HG02571 (cell line): ENCODE results near the gene SRP68.
A peak's percentile ranks its signal among the peaks of the same experiment; 100 is the strongest.

Source experiments
- ATAC-seq: cut with Tn5 transposase; IDR thresholded peaks from one replicate; pipeline ENCODE4 v1.9.1; 2021; ENCODE audit warnings: mild to moderate bottlenecking, moderate library complexity; ENCODE audit not compliant: unreplicated experiment

The SRP68 gene

GRCh38 chr17:76072148-76072858, at the start of gene SRP68:
Gene SRP68, minus strand, starts transcription at chr17:76072517. Its CDS starts 26 bp downstream, at chr17:76072491.
- peak; percentile 85 for ATAC-seq

DNA sequence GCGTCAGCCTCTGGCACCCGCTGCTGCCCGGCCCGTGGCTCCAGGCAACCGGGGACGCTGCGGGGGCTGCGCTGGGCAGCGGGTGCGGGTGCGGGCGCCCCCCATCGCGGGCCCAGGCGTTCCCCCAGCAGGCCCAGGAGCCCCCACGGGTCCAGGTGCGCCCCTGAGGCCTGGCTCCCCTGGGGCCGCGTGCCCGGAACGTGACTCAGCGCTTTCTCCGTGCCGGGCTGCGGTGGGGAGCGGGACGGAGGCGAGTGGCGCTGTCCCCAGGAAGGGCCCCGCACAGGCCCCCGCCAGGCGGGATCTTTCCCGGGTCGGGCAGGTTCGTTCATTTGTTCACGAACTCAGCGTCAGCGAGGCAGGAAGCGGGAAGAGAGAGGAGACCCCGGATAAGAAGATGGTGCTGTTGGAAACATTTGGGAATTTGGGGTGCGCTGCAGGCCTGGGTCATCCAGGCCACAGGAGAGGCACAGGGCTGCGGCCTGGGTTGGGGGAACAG, 49.7 kb upstream of the SRP68 start:
- ATAC-seq: no peak

DNA sequence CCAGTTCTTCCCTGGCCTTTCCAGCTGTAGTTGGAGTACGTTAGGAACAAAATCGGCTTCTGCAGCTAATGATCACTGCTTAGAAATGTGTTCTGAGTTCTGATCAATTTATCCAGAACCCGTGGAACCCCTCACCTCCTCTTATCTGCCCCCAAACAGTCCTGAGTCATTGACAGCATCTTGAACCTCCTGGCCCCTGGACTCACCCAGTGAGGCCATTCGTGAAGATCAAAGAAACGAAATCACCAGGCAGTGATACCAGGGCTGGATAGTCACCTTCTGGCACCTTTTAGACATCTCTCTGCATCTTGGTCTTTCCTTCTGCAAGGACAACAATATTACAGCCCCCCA, 48.3 kb upstream of the SRP68 start:
- no peak for ATAC-seq

DNA sequence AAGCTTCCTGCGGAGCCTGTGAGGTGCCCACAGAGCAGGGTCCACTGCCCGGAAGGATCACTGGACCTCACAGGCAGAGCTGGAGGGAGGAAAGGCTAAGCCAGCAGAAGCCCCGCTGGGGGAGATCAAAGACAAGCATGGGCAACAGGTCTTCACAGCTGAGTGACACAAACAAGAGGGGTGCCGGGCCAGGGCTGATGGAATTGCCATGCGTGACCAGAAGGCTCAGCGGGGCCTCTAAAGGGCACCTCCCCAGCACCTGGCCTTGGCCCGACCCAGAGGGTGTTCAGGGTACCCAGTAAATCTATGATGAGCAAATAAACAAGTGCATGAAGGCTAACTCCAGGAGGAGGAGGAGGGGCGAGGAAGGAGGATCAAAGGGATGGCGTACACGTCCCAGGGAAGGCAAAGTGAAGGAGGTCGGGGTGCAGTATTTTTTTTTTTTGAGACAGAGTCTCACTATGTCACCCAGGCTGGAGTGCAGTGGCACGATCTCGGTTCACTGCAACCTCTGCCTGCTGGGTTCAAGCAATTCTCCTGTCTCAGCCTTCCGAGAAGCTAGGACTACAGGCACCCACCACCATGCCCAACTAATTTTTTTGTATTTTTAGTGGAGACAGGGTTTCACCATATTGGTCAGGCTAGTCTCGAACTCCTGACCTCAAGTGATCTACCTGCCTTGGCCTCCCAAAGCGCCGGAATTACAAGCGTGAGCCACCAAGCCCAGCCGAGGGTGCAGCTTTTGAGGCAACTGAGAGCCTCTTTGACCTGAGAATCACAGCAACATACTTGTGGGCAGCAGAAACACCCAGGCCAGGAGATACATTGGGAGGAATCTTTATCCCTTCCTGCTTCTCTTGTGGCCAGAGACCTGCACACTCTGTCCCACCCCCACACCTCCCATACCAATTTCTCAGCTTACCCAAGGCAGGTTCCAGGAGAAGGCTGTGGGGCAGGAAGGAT, 47.4 kb upstream of the SRP68 start:
- no peak for ATAC-seq

- ATAC-seq: no peak
These were observed 42.9 kb upstream of the SRP68 start for GRCh38 chr17:76115138-76115754.

DNA sequence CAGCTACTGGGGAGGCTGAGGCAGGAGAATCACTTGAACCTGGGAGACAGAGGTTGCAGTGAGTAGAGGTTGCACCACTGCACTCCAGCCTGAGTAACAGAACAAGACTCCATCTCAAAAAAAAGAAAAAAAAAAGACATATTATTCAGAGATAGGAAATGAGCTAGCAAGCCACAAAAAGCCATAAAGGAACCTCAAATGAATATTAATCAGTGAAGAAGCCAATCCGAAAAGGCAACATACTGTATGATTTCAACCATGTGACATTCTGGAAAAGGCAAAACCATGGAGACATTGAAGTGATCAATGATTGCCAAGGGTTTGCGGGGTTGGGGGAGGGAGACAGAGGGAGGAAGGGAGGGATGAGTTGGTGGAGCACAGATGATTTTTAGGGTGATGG, 39.6 kb upstream of the SRP68 start:
- no peak for ATAC-seq

GRCh38 chr17:76107509-76107908, 35.2 kb upstream of the SRP68 start:
- no peak for ATAC-seq

DNA sequence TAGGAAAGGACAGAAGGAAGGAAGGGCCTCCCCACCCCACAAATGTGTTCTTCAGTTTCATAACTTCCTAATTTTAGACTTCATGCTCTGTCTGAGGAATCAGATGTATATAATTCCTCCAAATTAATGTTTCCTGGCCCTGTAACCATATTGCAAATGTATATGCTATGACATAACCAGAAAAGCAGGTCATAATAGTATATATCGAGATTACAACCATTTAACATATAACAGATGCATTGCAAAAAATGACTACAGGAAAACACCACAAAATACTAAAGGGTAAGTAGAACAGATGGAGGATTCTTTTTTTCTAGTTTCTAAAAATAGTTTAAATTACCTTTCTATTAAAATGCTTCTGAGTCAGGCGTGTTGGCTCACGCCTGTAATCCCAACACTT, 34.4 kb upstream of the SRP68 start:
- ATAC-seq: no peak

- ATAC-seq: no peak
These were observed 32.5 kb upstream of the SRP68 start for GRCh38 chr17:76104896-76105231.

DNA sequence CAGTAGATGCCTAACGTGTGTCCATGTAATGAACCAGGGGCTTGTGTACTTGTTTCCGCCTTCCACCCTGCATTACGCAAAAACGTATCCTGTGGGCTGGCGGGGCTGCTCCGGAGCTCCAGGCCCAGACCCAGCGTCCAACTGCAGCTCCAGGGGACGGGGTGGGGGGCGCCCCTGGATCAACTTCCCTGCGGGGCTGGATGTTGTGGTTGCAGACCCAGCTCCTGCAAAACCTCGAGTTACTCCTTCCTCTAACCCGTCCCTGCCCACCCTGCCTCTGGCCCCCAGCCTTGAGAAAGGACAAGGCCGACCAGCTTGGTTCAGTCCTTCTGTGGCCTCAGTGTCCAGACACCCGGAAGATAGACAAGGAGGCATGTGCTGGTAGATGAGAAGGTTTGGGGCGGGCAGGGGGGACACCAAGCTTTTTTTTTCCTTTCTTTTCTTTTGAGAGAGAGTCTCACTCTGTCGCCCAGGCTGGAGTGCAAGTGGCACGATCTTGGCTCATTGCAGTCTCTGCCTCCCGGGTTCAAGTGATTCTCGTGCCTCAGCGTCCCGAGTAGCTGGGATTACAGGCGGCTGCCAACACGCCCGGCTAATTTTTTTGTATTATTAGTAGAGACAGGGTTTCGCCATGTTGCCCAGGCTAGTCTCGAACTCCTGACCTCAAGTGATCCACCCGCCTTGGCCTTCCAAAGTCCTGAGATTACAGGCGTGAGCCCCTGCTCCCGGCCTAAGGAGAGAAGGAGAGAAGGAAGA, 32.0 kb upstream of the SRP68 start:
- ATAC-seq: no peak

DNA sequence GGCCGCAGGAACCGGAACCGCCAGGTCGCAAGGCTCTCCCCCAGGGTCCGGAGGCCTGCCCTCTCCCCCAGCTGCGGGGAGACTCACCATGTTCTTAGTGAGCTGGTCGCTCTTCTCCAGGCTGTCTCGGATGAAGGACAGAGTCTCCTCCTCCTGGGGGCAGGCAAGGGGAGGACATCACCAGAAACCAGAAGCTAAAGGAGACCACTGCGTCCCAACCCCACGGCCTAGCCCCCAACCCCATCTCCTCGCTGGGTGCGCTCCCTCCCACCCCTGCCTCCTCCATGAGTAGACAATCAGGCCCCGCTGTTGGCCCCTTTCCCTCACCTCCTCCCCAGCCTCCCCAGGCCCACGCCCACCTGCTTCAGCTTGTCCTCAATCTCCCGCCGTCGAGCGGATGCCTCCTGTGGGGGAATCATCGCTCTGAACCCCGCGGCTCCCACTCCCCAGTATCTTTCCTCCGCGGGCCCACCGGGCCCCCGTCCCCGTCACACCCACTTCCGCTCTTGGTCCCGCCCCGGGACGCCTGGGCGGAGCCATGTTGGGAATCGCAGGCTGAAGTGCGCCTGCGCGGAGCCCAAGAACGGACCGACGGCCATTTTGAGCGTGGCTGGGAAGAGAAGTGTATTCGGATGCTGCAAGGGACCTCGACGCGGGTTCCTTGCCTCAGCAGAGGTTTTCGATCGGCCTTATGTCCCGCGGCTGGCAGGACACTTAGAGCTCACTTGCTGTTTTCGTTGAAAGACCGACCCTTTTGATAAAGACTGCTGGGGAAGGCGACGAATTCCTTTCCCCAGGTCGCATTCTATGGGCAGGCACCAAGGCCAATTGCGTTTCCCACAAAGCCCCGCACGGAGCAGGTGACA, 31.2 kb upstream of the SRP68 start, which contains the start of gene EXOC7:
TSS of gene EXOC7 (minus strand) at position 514 of the 866 bp plus-strand sequence. CDS start at position 419, 95 bp downstream.
- ATAC-seq: peak; percentile 67

DNA sequence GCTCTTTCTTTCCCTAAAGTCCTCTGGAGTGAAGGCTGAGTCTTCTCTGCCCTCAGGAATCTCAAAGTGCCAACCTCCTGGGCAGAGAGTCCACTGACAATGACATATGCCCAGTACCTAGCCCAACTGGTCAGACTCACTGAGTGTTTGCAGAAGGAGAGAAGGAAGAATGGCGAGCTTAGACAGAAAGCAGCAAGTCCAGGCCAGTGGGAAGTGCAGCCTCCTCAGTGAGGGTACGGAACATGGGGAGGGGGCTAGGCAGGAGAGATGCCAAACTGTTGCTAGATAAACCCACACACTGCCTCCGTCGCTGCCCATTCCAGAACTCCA, 30.6 kb upstream of the SRP68 start:
- no peak for ATAC-seq

DNA sequence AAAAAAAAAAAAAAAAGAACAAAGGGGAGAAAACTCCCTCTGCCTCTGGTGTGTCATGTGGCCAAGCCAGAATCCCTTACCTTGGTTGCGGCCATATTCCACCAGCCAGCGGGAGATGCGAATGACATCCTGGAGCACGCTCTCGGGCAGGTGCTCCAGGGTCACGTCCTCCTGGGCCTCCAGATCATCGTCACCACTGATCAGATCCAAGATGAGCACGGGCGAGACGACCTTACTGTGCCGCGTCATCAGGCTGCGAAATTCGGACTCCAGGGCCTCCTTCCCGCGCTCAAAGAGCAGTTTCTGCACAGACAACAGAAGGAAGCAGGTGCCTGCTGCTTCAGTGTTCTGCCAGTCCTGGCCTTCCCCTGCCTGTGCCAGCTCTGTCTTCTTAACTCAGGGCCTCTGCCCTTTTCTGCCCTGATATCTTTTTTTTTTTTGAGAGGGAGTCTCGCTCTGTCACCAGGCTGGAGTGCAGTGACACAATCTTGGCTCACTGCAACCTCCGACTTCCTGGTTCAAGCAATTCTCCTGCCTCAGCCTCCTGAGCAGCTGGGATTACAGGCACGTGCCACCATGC, 25.5 kb upstream of the SRP68 start:
- ATAC-seq: no peak

DNA sequence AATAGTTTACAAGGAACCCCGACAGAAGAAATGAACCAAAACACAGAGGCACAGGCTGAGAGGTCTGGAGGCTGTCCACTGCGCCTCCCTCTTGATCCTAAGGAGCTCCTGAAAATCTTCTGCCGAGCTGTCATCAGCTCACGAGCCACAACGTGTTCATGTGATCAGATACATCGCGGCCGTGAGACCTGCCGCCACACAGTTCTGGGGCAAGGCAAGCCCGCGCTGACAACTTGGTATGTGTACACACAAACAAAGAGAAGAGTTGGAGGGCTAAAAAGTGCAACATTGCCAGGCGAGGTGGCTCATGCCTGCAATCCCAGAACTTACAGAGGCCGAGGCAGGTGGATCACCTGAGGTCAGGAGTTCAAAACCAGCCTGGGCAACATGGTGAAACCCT, 23.6 kb upstream of the SRP68 start:
- no peak for ATAC-seq

GRCh38 chr17:76094046-76094445, 21.7 kb upstream of the SRP68 start:
- no peak for ATAC-seq

- no peak for ATAC-seq
These were observed 20.5 kb upstream of the SRP68 start for GRCh38 chr17:76092526-76093413.

GRCh38 chr17:76091526-76092286, 19.4 kb upstream of the SRP68 start:
- ATAC-seq: no peak
